Dendritic cell treated with granulocyte-macrophage colony-stimulating factor and Interleukin-4, amounts not matched to agents 40 ng/mL and 50 ng/mL, for 4 days (primary cell): ENCODE measurements around the gene TP73.

Source experiments
- H3K27ac Mint-ChIP-seq: one replicate; pipeline ENCODE4 v1.8.0; 2022; ENCODE audit warnings: mild to moderate bottlenecking, mixed read lengths
- H3K27me3 Mint-ChIP-seq: one replicate; pipeline ENCODE4 v1.8.0; 2022; ENCODE audit warnings: mild to moderate bottlenecking, mixed read lengths
- H3K36me3 Mint-ChIP-seq: one replicate; pipeline ENCODE4 v1.8.0; 2022; ENCODE audit warnings: low read depth, mixed read lengths
- H3K4me1 Mint-ChIP-seq: one replicate; pipeline ENCODE4 v1.8.0; 2022; ENCODE audit warnings: low read depth, mixed read lengths
- H3K4me3 Mint-ChIP-seq: one replicate; pipeline ENCODE4 v1.8.0; 2022; ENCODE audit warnings: mild to moderate bottlenecking, moderate library complexity, mixed read lengths
- H3K9me3 Mint-ChIP-seq: one replicate; pipeline ENCODE4 v1.8.0; 2022; ENCODE audit warnings: mixed read lengths
- intact Hi-C: fragments of 100-400 bp; cut with micrococcal nuclease; formaldehyde crosslinking; loops from one replicate; pipeline ENCODE4 v1.15.0; 2022

Gene TP73

DNA sequence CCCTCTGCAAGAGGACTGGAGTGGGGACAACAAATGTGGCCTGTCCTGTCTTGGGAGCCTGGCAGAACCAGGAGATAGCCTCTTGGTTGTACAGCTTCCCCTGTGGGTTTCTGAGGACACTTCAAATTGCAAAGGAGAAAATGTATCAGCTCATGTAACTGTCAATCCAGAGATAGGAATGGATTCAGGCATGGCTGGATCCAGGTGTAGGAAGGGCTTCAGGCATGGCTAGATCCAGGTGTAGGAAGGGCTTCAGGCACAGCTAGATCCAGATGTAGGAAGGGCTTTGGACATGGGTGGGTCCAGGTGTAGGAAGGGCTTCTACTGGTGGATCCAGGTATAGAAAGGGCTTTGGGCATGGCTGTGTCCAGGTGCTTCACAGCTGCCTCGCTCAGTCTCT lies 30.9 kb downstream of the TP73 start:
- H3K27ac Mint-ChIP-seq = no peak overlapping the region

DNA sequence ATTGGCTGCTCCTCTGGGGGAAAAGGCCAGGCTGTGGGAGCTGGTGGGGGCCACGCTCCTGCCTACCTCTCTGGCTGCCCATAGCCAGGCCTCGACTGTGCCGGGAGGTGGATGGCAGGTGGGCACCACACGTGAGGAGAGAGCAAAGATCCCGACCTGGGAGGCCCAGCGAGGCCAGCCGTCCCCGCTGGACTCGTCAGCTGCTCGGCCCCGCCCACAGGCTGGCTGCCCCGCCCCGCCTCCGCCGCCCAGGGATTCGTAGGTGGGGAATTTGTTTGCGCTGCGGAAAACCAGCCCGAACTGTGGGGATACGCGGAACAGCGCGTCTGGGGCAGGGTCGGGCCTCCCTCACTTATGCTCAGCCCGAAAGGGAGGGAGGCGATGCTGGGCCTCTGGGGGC lies 31.7 kb downstream of the TP73 start:
- no peak overlapping the region for H3K4me3 Mint-ChIP-seq
- no peak overlapping the region for H3K27ac Mint-ChIP-seq
- peaks cover 9% of the 10 kb centered on the region for H3K4me1 Mint-ChIP-seq
- H3K27me3 Mint-ChIP-seq = peaks cover 18% of the 10 kb centered on the region
- intact Hi-C loops = no loop called here
- no peaks in the 10 kb centered on the region for H3K36me3 Mint-ChIP-seq
- H3K9me3 Mint-ChIP-seq = no peaks in the 10 kb centered on the region

More for the DNA sequence above, 30.9 kb downstream of the TP73 start:
- Mint-ChIP-seq H3K4me3 (no peak overlapping the region), H3K36me3 (no peaks in the 10 kb centered on the region), H3K27me3 (peaks cover 16% of the 10 kb centered on the region), H3K9me3 (no peaks in the 10 kb centered on the region), H3K4me1 (peaks cover 17% of the 10 kb centered on the region)
- intact Hi-C loops = no loop called here

DNA sequence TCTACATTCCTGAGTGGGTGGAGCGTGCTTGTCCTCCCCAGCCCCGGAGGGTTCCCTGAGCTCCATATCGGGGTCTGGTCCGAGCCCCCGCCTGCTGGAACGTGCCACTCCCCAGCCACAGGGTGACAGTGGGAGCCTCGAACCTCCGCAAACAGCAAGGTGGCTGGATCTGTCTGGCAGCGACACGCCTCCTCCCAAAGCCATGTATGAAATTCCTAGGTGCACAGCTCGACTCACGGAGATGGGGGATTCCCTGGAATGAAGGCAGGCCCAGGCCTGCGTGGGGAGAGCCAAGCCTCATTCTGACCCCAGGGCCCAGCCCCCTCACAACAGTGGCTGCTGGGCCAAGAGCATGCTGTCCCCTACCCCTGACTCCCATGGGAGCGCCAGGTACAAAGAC lies 32.9 kb downstream of the TP73 start:
- Mint-ChIP-seq H3K36me3 (no peaks in the 10 kb centered on the region), H3K27me3 (peaks cover 8% of the 10 kb centered on the region), H3K4me3 (no peak overlapping the region)

DNA sequence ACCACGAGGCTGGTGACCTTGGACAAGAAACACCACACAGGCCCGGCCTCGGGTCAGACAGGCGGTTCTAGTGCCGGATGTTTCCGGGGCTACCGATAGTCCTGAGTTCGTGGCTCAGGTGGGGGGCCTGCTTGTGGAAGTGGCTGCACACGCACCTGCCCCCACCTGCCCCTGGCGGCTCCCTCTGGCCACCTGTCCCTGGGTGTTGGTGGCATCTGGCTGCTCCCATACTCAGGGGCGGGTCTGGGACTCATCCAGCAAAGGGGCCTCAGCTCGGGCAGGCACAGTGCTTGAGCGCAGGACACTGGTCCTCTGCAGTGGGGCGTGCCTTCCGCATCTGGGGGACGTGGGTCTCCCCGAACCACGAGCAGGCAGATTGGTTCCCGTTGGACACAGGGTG lies 33.6 kb downstream of the TP73 start:
- no peak overlapping the region for H3K4me3 Mint-ChIP-seq
- no peaks in the 10 kb centered on the region for H3K9me3 Mint-ChIP-seq
- peaks cover 8% of the 10 kb centered on the region for H3K27me3 Mint-ChIP-seq
- H3K27ac Mint-ChIP-seq = no peak overlapping the region
- H3K4me1 Mint-ChIP-seq = no peaks in the 10 kb centered on the region
- intact Hi-C loops = no loop called here
- H3K36me3 Mint-ChIP-seq = no peaks in the 10 kb centered on the region

More for the DNA sequence above, 32.9 kb downstream of the TP73 start:
- intact Hi-C loops = no loop called here
- Mint-ChIP-seq H3K9me3 (no peaks in the 10 kb centered on the region), H3K4me1 (no peaks in the 10 kb centered on the region), H3K27ac (no peak overlapping the region)

DNA sequence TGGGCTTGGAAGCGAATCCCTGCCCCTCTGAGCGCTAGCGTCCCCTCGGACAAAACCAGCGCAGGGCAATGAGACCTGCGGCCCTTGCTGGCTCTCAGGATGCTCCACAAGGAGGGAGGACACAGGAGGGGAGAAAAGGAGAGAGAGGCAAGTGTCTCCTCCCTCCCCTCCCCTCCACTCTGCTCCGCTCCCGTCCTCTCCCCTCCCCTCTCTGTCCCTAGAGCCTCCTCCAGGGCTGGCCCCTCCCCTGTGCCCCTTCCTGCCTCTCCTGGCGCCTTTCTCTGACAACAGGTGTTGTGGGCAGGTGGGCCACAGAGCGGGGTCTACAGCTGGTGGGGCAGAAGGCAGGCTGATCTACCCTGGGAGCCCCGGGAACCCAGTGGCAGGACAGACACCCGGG lies 35.2 kb downstream of the TP73 start:
- H3K27me3 Mint-ChIP-seq = peaks cover 8% of the 10 kb centered on the region
- no peaks in the 10 kb centered on the region for H3K4me1 Mint-ChIP-seq
- H3K9me3 Mint-ChIP-seq = no peaks in the 10 kb centered on the region
- intact Hi-C loops = no loop called here
- H3K36me3 Mint-ChIP-seq = no peaks in the 10 kb centered on the region
- H3K4me3 Mint-ChIP-seq = no peak overlapping the region
- no peak overlapping the region for H3K27ac Mint-ChIP-seq

DNA sequence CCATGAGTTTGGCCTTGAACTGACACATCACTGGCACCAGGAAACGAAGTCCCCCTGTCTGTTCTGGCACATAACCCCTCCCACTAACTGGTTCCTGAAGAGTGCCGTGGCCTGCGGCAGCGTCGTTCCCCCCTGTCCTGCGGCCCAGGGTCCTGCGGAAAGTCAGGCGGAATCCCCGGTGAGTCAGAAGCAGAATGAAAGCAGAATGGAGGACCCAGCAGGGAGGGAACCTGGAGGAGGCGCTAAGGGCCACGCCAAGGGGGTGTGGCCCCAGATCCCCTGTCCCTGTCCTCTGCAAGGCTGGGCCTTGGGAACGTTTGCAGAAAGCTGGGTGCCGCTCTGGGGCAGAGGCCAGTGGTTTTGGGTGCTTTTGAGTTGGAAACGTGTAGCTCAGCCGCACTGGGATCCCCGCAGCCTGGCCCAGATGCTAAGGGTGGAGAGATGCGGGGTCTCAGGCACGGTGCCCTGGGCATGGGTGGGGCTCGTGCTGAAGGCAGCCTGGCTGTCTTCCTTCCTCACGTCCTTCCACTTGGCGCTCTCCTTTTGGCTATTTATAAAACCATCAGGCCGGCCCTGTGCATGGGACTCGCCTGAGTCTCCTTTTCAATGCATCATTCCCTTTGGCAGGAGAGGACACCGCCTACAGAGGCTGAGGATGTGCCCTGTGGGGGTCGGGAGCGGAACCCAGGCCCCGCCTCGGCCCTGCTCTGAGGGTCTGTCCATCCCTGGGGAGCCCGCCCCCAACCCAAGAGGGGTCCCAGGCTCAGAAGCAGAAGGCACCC lies 36.2 kb downstream of the TP73 start:
- H3K4me3 Mint-ChIP-seq = no peak overlapping the region
- peaks cover 7% of the 10 kb centered on the region for H3K27me3 Mint-ChIP-seq
- H3K27ac Mint-ChIP-seq = no peak overlapping the region
- intact Hi-C loops = no loop called here
- no peaks in the 10 kb centered on the region for H3K9me3 Mint-ChIP-seq
- no peaks in the 10 kb centered on the region for H3K4me1 Mint-ChIP-seq
- H3K36me3 Mint-ChIP-seq = no peaks in the 10 kb centered on the region

DNA sequence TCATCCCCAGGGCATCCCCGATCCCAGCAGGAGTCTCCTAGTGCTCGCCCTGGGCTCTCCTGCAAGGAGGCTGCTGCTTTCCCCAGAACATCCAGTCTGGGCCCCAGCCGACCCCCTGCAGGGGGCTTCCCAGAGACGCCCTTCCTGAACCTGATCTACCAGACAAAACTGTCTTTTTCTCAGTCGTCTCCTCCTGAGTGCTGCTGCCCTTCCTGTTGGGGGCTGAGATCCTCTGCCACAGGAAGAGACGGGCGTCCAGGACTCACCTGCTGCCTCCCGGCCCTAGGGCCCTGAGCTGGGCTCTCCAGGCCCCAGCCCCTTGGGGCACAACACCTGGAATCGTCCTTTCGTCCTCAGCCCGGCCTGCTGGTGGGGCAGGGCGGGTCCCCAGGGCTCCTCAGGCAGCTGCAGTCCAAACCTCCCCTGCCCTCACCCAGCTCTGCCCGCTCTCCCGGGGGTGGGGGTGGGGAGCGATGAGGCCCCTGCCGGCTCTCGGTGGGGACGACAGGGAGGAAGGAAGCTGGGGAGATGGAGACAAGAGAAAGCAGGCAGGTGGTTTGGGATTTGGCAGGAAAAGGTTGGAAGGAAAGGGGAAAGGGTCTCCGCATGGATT lies 36.9 kb downstream of the TP73 start:
- Mint-ChIP-seq H3K4me1 (no peaks in the 10 kb centered on the region), H3K4me3 (no peak overlapping the region), H3K27me3 (peaks cover 4% of the 10 kb centered on the region), H3K36me3 (no peaks in the 10 kb centered on the region), H3K27ac (no peak overlapping the region), H3K9me3 (no peaks in the 10 kb centered on the region)
- intact Hi-C loops = no loop called here

DNA sequence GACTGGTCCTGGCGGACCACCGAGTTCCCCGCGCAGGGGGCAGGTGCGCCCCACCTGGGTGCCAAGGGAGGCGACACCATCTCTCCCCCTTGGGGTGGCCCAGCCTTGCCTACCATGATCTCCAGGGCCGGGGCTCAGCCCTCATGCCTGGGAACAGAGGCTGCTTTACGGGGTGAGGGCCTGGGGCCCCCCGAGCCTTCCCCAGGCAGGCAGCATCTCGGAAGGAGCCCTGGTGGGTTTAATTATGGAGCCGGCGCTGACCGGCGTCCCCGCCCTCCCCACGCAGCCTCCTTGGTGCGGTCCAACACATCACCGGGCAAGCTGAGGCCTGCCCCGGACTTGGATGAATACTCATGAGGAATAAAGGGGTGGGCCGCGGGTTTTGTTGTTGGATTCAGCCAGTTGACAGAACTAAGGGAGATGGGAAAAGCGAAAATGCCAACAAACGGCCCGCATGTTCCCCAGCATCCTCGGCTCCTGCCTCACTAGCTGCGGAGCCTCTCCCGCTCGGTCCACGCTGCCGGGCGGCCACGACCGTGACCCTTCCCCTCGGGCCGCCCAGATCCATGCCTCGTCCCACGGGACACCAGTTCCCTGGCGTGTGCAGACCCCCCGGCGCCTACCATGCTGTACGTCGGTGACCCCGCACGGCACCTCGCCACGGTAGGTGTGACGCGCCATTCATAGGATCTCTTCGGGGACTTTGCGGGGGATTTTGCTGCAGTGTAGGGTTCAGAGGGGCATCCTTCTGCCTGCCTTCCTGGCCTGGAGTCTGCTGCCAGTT lies 38.2 kb downstream of the TP73 start:
- peaks cover 5% of the 10 kb centered on the region for H3K27me3 Mint-ChIP-seq
- H3K4me1 Mint-ChIP-seq = peaks cover 2% of the 10 kb centered on the region
- intact Hi-C loops = no loop called here
- no peak overlapping the region for H3K27ac Mint-ChIP-seq
- H3K36me3 Mint-ChIP-seq = no peaks in the 10 kb centered on the region
- no peaks in the 10 kb centered on the region for H3K9me3 Mint-ChIP-seq
- no peak overlapping the region for H3K4me3 Mint-ChIP-seq

DNA sequence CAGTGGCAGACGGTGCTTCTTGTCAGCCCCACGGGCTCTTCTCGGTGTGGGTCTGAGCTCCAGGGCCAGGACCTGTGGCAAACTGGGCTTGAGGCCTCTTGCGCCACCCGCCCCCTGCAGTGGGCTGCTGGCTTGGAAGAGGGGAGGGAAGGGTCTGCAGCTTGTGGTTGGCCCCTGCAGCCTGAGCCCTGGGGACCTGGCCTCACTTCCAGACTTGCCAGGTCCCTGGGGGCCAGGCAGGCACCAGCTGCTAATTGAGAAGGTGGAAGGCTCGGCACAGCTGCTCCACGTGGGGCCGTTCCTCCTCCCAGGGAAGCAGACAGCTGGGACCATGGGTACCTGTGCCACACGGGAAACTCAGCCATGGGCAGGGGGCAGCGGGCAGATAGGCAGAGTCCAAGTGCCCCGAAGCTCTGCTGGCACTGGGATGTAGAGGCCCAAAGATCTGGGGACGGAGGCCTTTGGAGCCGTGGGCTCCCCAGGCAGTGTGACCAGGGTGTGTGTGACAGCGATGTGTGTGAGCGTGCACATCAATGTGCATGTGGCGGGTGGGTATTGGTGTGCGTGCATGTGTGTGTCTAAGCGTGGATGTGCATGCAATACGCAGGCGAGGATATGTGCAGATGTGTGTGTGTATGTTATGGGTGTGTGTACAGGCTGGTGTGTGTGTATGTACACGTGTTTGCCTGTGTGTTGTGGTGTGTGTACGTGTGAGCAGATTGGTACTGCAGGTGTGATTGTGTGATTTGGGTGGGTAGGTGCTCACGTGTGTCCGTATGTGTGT lies 39.3 kb downstream of the TP73 start:
- H3K4me1 Mint-ChIP-seq = peaks cover 7% of the 10 kb centered on the region
- no peak overlapping the region for H3K27ac Mint-ChIP-seq
- no peaks in the 10 kb centered on the region for H3K36me3 Mint-ChIP-seq
- intact Hi-C loops = no loop called here
- no peaks in the 10 kb centered on the region for H3K9me3 Mint-ChIP-seq
- H3K4me3 Mint-ChIP-seq = no peak overlapping the region
- H3K27me3 Mint-ChIP-seq = peaks cover 13% of the 10 kb centered on the region

DNA sequence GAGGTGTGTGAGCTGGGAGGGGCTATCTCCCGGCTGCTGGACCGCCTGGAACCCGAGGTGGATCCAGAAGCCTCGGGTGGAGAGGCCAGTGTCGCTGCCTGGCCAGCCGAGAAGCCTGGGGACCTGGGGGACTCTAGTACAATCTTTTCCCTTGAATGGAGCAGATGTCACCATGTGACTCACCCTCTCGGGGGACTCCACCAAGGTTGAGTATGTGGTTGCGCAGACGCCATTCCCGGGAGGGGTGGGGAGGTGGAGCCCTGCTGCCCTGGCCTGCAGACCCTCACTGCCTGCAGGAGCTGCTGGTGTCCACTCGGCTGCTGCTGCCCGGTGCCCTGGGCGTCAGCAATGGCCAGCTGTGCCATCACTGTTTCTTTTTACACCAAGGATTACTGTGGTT lies 40.3 kb downstream of the TP73 start:
- Mint-ChIP-seq H3K4me1 (peaks cover 7% of the 10 kb centered on the region), H3K36me3 (no peaks in the 10 kb centered on the region), H3K9me3 (no peaks in the 10 kb centered on the region), H3K27ac (no peak overlapping the region), H3K27me3 (peaks cover 17% of the 10 kb centered on the region), H3K4me3 (no peak overlapping the region)
- intact Hi-C loops = no loop called here

DNA sequence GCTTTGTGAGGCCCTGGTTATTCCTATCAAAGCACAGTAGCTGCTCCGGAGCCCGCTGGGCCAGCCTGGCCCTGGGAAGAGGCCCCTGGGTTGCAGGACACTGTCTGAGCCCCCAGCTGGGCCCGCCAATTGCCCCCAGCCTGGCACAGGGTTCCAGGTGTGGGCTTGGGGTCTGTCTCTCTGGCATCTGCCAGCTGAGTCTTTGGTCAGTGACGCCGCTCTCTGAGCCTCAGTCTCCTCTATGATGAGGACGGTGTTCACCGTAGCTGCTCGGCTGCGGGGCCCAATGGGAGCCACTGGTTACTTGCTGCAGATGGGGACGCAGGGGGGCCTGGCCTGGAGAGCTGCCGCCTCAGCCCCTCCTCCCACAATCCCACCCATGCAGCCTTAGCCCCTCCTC lies 41.0 kb downstream of the TP73 start:
- peaks cover 16% of the 10 kb centered on the region for H3K27me3 Mint-ChIP-seq
- no peaks in the 10 kb centered on the region for H3K36me3 Mint-ChIP-seq
- no peak overlapping the region for H3K4me3 Mint-ChIP-seq
- no peak overlapping the region for H3K27ac Mint-ChIP-seq
- no peaks in the 10 kb centered on the region for H3K9me3 Mint-ChIP-seq
- peaks cover 7% of the 10 kb centered on the region for H3K4me1 Mint-ChIP-seq
- intact Hi-C loops = no loop called here

DNA sequence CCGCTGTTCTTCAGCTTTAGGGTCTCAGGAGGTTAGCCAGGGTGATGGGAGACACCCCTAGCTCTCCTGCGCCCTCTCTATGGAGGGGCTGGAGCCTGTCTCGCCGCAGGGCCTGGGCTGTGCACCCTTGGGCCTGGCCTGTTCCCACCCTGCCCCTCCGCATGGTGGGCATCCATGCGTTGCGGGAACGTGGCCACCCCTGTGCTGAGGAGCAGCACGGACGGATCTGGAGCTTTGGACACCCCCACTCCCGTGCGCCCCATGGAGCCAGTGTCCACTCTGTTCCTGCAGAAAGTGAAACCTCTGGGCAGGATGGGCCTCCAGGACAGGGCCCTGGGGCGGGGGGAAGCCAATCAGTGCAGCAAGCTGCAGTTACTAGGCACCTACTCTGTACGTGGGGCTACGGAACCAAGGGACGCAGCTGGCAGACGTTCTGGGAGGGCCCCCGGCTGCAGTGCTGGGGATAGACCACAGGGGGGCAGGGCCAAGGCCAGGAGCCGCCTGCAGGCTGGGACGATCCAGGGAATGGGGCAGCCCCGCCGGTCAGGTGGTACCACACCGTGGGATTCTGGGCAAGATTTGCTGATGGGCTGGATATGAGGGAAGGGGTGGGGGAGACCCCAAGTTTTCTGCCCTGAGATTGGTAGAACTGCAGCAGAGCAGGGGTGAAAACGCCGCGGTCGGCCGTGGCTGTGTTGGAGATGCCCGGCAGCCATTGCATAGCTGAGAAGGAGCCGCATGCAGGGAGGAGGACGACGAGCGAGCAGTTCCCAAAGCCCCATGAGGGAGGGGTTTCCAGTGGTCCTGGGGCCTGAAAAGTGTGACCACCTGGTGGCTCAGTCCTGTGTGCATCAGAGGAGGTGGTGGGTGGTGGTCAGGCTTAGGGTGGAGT lies 43.3 kb downstream of the TP73 start:
- H3K4me1 Mint-ChIP-seq = peaks cover 7% of the 10 kb centered on the region
- H3K27ac Mint-ChIP-seq = no peak overlapping the region
- peak overlapping the region; percentile 48 for H3K4me3 Mint-ChIP-seq
- no peaks in the 10 kb centered on the region for H3K9me3 Mint-ChIP-seq
- peaks cover 20% of the 10 kb centered on the region for H3K27me3 Mint-ChIP-seq
- intact Hi-C loops = loop anchor here (2.0 kb wide), 1 partner anchor 29 kb away; no protein-coding TSS in a partner anchor
- no peaks in the 10 kb centered on the region for H3K36me3 Mint-ChIP-seq

DNA sequence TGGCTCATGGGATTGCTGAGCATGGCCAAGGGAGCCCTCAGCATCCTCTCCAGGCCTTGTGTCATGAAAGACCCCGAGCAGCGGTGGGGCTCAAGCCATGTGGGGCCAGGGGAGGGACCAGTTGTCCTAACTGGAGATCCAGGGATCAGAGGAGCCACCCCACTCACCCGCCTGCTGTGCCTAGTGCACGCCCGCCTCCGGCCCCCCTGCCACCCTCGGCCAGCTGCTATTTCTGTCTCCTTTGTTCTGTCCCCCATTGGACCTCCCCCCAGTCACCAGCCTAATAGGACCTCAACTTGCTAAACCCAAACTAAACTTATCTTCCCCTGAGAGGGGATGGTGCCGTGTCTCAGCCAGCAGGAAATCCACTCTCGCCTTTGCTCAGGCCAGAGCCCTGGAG lies 44.4 kb downstream of the TP73 start:
- peaks cover 7% of the 10 kb centered on the region for H3K4me1 Mint-ChIP-seq
- no peak overlapping the region for H3K27ac Mint-ChIP-seq
- intact Hi-C loops = no loop called here

More for the DNA sequence above, 44.4 kb downstream of the TP73 start:
- H3K4me3 Mint-ChIP-seq = no peak overlapping the region
- H3K27me3 Mint-ChIP-seq = peaks cover 20% of the 10 kb centered on the region
- no peaks in the 10 kb centered on the region for H3K36me3 Mint-ChIP-seq
- no peaks in the 10 kb centered on the region for H3K9me3 Mint-ChIP-seq
